Activated CD8-positive, alpha-beta T cell treated with anti-CD3 and anti-CD28 coated beads for 36 hours (primary cell): Measurements from ENCODE around the gene MSMB. TPM values are rescaled to one million over a fixed set of nuclear protein-coding genes. Genes with fewer than 3 reads are reported as not detected.
"Not testable (repeated sequence)": the region's sequence is repeated elsewhere in the genome, so short reads cannot be mapped to it uniquely, and the experiment has no call there.

Source experiments
- ATAC-seq: fragments of 200-7000 bp; cut with Tn5 transposase; one replicate; pipeline ENCODE4 v1.10.0; 2021; ENCODE audit warnings: mild to moderate bottlenecking, moderate library complexity
- CTCF ChIA-PET: fragments of 350-600 bp; sonication (Branson Sonifier 250); formaldehyde crosslinking; loops from one replicate; lab custom pipeline; 2021; ENCODE audit warnings: antibody characterized with exemption; lab: Charles Lee
- POLR2A ChIA-PET: fragments of 350-600 bp; sonication (Branson Sonifier 250); formaldehyde crosslinking; loops from one replicate; lab custom pipeline; 2021; ENCODE audit warnings: antibody characterized with exemption; lab: Charles Lee
- DNase-seq: peaks from one replicate; pipeline ENCODE4 v3.0.0-alpha.2; 2020
- H3K27ac Mint-ChIP-seq: one replicate; pipeline ENCODE4 v1.8.0; 2021; ENCODE audit warnings: mild to moderate bottlenecking, mixed read lengths
- H3K27me3 Mint-ChIP-seq: one replicate; pipeline ENCODE4 v1.8.0; 2021; ENCODE audit warnings: mixed read lengths
- H3K36me3 Mint-ChIP-seq: one replicate; pipeline ENCODE4 v1.8.0; 2021; ENCODE audit warnings: low read depth, mixed read lengths
- H3K4me1 Mint-ChIP-seq: one replicate; pipeline ENCODE4 v1.8.0; 2021; ENCODE audit warnings: low read depth, mixed read lengths
- H3K4me3 Mint-ChIP-seq: one replicate; pipeline ENCODE4 v1.8.0; 2021; ENCODE audit warnings: mild to moderate bottlenecking, moderate library complexity, mixed read lengths
- H3K9me3 Mint-ChIP-seq: one replicate; pipeline ENCODE4 v1.8.0; 2021; ENCODE audit warnings: mixed read lengths
- intact Hi-C: fragments of 100-400 bp; cut with micrococcal nuclease; formaldehyde crosslinking; loops from one replicate; pipeline ENCODE4 v1.10.0; 2022
- total RNA-seq, 2 experiments: library from RNA; stranded (reverse); gene quantifications; one replicate each; pipeline ENCODE4 v1.2.3, GENCODE V29; 2021
- TF ChIP-seq, protein P1 (sequence below): fragments of 200-600 bp; IDR thresholded peaks from one replicate; pipeline ENCODE4 v1.8.0; 2022; ENCODE audit warnings: antibody characterized with exemption, mild to moderate bottlenecking

MSMB gene
- total RNA-seq, 2 experiments from 2014 or later, result not detected

GRCh38 chr10:46068117-46068516 lies 22.0 kb upstream of the MSMB start:
- TF ChIP-seq, protein P1, sequence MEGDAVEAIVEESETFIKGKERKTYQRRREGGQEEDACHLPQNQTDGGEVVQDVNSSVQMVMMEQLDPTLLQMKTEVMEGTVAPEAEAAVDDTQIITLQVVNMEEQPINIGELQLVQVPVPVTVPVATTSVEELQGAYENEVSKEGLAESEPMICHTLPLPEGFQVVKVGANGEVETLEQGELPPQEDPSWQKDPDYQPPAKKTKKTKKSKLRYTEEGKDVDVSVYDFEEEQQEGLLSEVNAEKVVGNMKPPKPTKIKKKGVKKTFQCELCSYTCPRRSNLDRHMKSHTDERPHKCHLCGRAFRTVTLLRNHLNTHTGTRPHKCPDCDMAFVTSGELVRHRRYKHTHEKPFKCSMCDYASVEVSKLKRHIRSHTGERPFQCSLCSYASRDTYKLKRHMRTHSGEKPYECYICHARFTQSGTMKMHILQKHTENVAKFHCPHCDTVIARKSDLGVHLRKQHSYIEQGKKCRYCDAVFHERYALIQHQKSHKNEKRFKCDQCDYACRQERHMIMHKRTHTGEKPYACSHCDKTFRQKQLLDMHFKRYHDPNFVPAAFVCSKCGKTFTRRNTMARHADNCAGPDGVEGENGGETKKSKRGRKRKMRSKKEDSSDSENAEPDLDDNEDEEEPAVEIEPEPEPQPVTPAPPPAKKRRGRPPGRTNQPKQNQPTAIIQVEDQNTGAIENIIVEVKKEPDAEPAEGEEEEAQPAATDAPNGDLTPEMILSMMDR, result no peak
- no peaks in the 10 kb centered on the region for H3K27me3 Mint-ChIP-seq
- H3K36me3 Mint-ChIP-seq, result no peaks in the 10 kb centered on the region
- POLR2A ChIA-PET, result no interaction called here
- intact Hi-C loops, result no loop called here
- DNase-seq, result no peak
- ATAC-seq, result no peak
- H3K9me3 Mint-ChIP-seq, result no peaks in the 10 kb centered on the region
- CTCF ChIA-PET, result no interaction called here
- H3K27ac Mint-ChIP-seq, result no peak overlapping the region
- no peak overlapping the region for H3K4me3 Mint-ChIP-seq
- H3K4me1 Mint-ChIP-seq, result no peaks in the 10 kb centered on the region

DNA sequence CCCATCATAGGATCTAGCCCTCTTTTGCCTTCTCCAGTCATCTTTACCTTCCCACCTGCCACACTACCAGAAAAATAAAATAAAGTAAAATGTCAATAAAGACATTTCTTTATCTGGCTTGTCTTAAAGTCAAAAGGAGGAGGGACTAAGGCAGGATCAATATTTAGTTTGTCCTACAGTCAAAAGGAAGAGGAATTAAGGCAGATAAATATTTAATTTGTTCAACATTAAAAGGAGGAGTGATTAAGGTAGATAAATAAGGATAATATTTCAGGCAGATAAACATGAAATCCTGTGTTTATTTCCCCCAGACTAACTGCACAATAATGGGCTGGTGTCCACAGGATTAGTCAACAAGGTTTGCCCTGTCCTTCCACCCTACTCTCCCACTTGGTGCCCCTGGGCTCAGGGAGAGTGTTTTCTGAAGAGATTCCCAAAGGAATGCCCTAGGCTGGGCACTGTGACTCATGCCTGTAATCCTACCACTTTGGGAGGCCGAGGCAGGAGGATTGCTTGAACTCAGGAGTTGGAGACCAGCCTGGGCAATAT lies 18.3 kb upstream of the MSMB start:
- H3K9me3 Mint-ChIP-seq, result no peaks in the 10 kb centered on the region
- no peak overlapping the region for H3K4me3 Mint-ChIP-seq
- H3K27ac Mint-ChIP-seq, result no peak overlapping the region
- intact Hi-C loops, result no loop called here
- CTCF ChIA-PET, result no interaction called here
- H3K4me1 Mint-ChIP-seq, result no peaks in the 10 kb centered on the region
- H3K36me3 Mint-ChIP-seq, result no peaks in the 10 kb centered on the region
- ATAC-seq, result no peak
- POLR2A ChIA-PET, result no interaction called here
- no peaks in the 10 kb centered on the region for H3K27me3 Mint-ChIP-seq
- no peak for DNase-seq
- TF ChIP-seq, protein P1, result no peak

DNA sequence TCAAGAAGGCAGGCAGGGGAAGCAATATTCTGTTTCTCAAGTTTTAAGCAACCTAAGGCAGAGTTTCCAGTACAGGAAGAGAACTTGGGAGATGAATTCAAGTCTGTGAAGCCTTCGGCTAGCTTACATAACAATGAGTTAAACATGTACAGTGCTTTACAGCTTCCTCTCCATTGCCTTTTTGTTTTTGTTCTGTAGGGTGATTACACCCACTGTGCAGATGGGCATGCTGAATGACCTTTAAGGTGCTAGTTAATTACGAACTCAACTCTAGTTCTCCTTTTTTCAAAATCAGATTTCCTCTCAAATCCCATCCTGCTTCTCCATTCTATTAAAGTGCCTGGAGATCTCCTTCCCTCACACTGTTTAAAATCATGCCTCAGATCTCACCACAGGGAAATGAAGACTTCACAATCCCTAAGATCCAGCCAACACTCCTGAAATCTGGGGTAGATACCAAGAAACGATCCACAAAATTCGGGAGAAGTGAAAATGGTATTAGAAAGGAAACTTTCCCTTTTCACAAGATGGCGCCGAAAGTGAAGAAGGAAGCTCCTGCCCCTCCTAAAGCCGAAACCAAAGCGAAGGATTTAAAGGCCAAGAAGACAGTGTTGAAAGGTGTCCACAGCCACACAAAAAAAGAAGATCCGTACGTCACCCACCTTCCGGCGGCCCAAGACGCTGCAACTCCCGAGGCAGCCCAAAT lies 16.8 kb upstream of the MSMB start:
- CTCF ChIA-PET, result interaction anchor here (1.2 kb wide), 1 partner anchor 34 kb away, joined by 3 read pairs; no protein-coding TSS in a partner anchor
- no peaks in the 10 kb centered on the region for H3K36me3 Mint-ChIP-seq
- no peaks in the 10 kb centered on the region for H3K4me1 Mint-ChIP-seq
- no peak for ATAC-seq
- H3K27ac Mint-ChIP-seq, result no peak overlapping the region
- POLR2A ChIA-PET, result no interaction called here
- H3K4me3 Mint-ChIP-seq, result no peak overlapping the region
- no peaks in the 10 kb centered on the region for H3K9me3 Mint-ChIP-seq
- intact Hi-C loops, result no loop called here
- no peaks in the 10 kb centered on the region for H3K27me3 Mint-ChIP-seq
- TF ChIP-seq, protein P1, result no peak
- DNase-seq, result no peak

DNA sequence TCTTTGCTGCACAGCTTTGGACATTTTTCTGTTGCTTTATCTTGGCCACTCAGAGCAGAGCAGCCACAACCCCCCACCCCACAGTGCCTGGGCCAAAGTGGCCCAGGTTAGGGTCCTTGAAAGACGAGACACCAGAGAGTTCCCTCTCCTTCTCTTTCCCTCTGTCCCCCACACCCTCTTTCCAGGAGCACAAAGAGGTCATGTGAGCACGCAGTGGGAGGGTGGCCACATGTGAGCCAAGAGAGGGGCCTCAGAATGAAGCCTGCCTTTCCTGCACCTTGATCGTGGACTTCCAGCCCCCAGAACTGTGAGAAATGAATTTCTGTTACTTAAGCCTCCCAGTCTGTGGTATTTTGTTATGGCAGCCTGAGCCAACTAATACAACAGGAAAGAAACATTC lies 14.6 kb upstream of the MSMB start:
- Mint-ChIP-seq H3K27me3 (no peaks in the 10 kb centered on the region), H3K9me3 (peaks cover 6% of the 10 kb centered on the region), H3K36me3 (no peaks in the 10 kb centered on the region), H3K4me1 (no peaks in the 10 kb centered on the region), H3K27ac (no peak overlapping the region), H3K4me3 (no peak overlapping the region)
- ChIA-PET CTCF (no interaction called here), POLR2A (no interaction called here)
- DNase-seq, result no peak
- intact Hi-C loops, result no loop called here
- no peak for ATAC-seq
- TF ChIP-seq, protein P1, result no peak

DNA sequence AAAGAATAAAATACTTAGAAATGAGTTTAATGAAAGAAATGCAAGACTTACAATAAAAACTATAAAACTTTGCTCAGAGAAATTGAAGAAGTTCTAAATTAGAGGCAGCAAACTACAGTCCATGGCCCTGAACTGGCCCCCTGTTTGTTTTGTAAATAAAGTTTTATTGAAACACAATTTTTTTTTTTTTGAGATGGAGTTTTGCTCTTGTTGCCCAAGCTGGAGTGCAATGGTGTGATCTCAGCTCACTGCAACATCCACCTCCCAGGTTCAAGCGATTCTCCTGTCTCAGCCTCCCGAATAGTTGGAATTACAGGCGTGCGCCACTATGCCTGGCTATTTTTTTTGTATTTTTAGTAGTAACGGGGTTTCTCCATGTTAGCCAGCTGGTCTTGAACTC lies 11.9 kb upstream of the MSMB start:
- H3K27me3 Mint-ChIP-seq, H3K36me3 Mint-ChIP-seq, H3K4me3 Mint-ChIP-seq, H3K27ac Mint-ChIP-seq, H3K9me3 Mint-ChIP-seq, ATAC-seq, POLR2A ChIA-PET, intact Hi-C loops, CTCF ChIA-PET, H3K4me1 Mint-ChIP-seq, DNase-seq: not testable (repeated sequence)
